Mucosa of descending colon (tissue), 3 donors: ENCODE measurements around the gene MPPED2. TPM values are rescaled to one million over a fixed set of nuclear protein-coding genes. Genes with fewer than 3 reads are reported as not detected.

Experiments
- ATAC-seq: fragments of 200-7000 bp; cut with Tn5 transposase; one replicate; pipeline ENCODE4 v1.9.1; 2020; ENCODE audit warnings: mild to moderate bottlenecking, moderate library complexity
- DNase-seq, 3 donors: peaks; one replicate each; pipeline ENCODE4 v3.0.0-alpha.2; 2020
- H3K36me3 ChIP-seq: fragments of 200-600 bp; one replicate; pipeline ENCODE4 v1.8.0; 2021; ENCODE audit warnings: low read depth, mild to moderate bottlenecking
- H3K4me1 ChIP-seq: fragments of 200-600 bp; one replicate; pipeline ENCODE4 v1.8.0; 2021; ENCODE audit warnings: low read depth, mild to moderate bottlenecking
- H3K4me3 ChIP-seq: fragments of 200-600 bp; one replicate; pipeline ENCODE4 v1.8.0; 2021; ENCODE audit warnings: mild to moderate bottlenecking
- H3K9me3 ChIP-seq: fragments of 200-600 bp; one replicate; pipeline ENCODE4 v1.8.0; 2021; ENCODE audit warnings: mild to moderate bottlenecking
- intact Hi-C, 2 donors: fragments of 100-400 bp; cut with DNase I in 1 of 2; cut with micrococcal nuclease in 1 of 2; formaldehyde crosslinking; loops; one replicate each; pipeline versions ENCODE4 v1.11.0 to v1.11.1; 2022; cut with DNase I, micrococcal nuclease
- total RNA-seq, 3 donors: library from RNA; stranded (reverse); fragmentation: NEBNext Ultra II Directional in 2 of 3; extraction: Animal tissue kit (Norgen Biotek cat#: 25700) in 2 of 3; gene quantifications; one replicate each; pipeline versions ENCODE4 v1.2.1 to v1.2.4, GENCODE V29; 2021 to 2023
- TF ChIP-seq, protein P1 (sequence below): fragments of 200-600 bp; IDR thresholded peaks from one replicate; pipeline ENCODE4 v1.8.0; 2022; ENCODE audit warnings: antibody characterized with exemption, mild to moderate bottlenecking
- donor health status: DM: no; HTN: no; CAD: no; lungs with moderate emphysema.
- donor health status: DM: no; HTN: no; CAD: no.
- donor health status: DM: no; HTN: yes; CAD: no.

Gene MPPED2
- total RNA-seq, 3 donors from 2014 or later: 0.64 to 10.1 (median 1.6) TPM

GRCh38 chr11:30553521-30554110, 32.5 kb downstream of the MPPED2 start:
- Histone ChIP-seq H3K9me3 (no peaks in the 10 kb centered on the region), H3K4me3 (no peak overlapping the region), H3K4me1 (no peaks in the 10 kb centered on the region), H3K36me3 (no peaks in the 10 kb centered on the region)
- intact Hi-C loops: no loop called here
- ATAC-seq: peak; percentile 36
- TF ChIP-seq, protein P1, sequence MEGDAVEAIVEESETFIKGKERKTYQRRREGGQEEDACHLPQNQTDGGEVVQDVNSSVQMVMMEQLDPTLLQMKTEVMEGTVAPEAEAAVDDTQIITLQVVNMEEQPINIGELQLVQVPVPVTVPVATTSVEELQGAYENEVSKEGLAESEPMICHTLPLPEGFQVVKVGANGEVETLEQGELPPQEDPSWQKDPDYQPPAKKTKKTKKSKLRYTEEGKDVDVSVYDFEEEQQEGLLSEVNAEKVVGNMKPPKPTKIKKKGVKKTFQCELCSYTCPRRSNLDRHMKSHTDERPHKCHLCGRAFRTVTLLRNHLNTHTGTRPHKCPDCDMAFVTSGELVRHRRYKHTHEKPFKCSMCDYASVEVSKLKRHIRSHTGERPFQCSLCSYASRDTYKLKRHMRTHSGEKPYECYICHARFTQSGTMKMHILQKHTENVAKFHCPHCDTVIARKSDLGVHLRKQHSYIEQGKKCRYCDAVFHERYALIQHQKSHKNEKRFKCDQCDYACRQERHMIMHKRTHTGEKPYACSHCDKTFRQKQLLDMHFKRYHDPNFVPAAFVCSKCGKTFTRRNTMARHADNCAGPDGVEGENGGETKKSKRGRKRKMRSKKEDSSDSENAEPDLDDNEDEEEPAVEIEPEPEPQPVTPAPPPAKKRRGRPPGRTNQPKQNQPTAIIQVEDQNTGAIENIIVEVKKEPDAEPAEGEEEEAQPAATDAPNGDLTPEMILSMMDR: no peak
- DNase-seq: no peak

DNA sequence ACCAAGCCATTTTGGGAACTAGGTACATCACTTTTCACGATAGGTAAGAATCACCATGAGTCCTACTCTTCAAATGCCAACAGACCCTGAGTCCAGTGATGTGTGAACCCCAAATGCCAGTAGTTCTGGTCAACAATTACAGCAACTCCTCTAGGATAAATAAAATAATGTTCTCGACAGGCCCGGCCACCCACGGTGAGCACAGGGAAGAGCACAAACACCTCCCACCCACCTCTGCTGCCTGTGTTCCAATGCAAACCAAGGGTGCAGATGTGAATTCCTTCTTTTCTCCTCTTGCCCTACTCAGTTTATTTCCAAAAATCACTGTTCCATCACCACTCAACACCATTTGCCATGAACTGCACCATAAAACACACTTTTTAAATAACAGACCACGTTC, 33.3 kb downstream of the MPPED2 start:
- intact Hi-C loops: no loop called here
- ATAC-seq (no peak), DNase-seq (no peak)
- Histone ChIP-seq H3K36me3 (no peaks in the 10 kb centered on the region), H3K9me3 (no peaks in the 10 kb centered on the region), H3K4me3 (no peak overlapping the region), H3K4me1 (no peaks in the 10 kb centered on the region)
- TF ChIP-seq, protein P1: no peak

GRCh38 chr11:30550022-30550542, 36.1 kb downstream of the MPPED2 start:
- TF ChIP-seq, protein P1: no peak
- no peaks in the 10 kb centered on the region for H3K9me3 ChIP-seq
- no peaks in the 10 kb centered on the region for H3K36me3 ChIP-seq
- ATAC-seq (no peak), DNase-seq (no peak)
- intact Hi-C loops: no loop called here
- H3K4me3 ChIP-seq: no peak overlapping the region
- no peaks in the 10 kb centered on the region for H3K4me1 ChIP-seq

DNA sequence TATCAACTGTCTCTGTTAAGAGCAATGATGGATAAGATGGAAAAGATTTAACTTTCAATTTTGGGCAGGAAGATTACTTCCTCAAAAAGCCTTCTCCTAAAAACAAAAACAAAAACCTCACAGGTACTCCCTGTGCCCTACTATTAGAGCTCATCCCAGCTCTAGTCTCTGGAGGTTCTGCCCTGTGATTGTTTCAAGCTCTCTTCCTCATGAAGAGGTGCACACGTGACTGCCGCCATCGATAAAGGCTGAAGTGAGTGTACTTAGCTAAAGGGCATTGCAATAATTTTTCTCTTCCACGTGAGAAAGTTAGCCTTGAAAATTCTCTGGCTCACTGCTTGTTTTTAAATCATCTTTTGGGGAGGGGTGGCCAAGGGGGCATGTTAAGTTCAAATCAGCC, 36.6 kb downstream of the MPPED2 start:
- intact Hi-C loops: no loop called here
- ATAC-seq (no peak), DNase-seq (no peak)
- Histone ChIP-seq H3K9me3 (no peaks in the 10 kb centered on the region), H3K36me3 (no peaks in the 10 kb centered on the region), H3K4me1 (no peaks in the 10 kb centered on the region), H3K4me3 (no peak overlapping the region)
- TF ChIP-seq, protein P1: no peak

- intact Hi-C loops: no loop called here
- no peak for DNase-seq
- H3K36me3 ChIP-seq: no peaks in the 10 kb centered on the region
- ATAC-seq: no peak
- H3K4me1 ChIP-seq: no peaks in the 10 kb centered on the region
- H3K9me3 ChIP-seq: no peaks in the 10 kb centered on the region
- TF ChIP-seq, protein P1: no peak
- no peak overlapping the region for H3K4me3 ChIP-seq
Measured at GRCh38 chr11:30546334-30546733, 39.8 kb downstream of the MPPED2 start.
